HG02840 (cell line): ENCODE data around the gene GFPT1.

Source experiments
- ATAC-seq: cut with Tn5 transposase; IDR thresholded peaks from one replicate; pipeline ENCODE4 v1.9.1; 2021; ENCODE audit warnings: mild to moderate bottlenecking, moderate library complexity, moderate number of reproducible peaks; ENCODE audit not compliant: unreplicated experiment, low FRiP score

Gene GFPT1

GRCh38 chr2:69330781-69331180, 56.2 kb downstream of the GFPT1 start:
- no peak for ATAC-seq

- ATAC-seq = no peak
These were observed 64.4 kb downstream of the GFPT1 start for GRCh38 chr2:69322631-69323030.

- ATAC-seq = no peak
These were observed 70.5 kb downstream of the GFPT1 start for GRCh38 chr2:69316550-69316949.

GRCh38 chr2:69315160-69315761, 71.8 kb downstream of the GFPT1 start:
- no peak for ATAC-seq

GRCh38 chr2:69311024-69311416, 76.0 kb downstream of the GFPT1 start:
- ATAC-seq = no peak

DNA sequence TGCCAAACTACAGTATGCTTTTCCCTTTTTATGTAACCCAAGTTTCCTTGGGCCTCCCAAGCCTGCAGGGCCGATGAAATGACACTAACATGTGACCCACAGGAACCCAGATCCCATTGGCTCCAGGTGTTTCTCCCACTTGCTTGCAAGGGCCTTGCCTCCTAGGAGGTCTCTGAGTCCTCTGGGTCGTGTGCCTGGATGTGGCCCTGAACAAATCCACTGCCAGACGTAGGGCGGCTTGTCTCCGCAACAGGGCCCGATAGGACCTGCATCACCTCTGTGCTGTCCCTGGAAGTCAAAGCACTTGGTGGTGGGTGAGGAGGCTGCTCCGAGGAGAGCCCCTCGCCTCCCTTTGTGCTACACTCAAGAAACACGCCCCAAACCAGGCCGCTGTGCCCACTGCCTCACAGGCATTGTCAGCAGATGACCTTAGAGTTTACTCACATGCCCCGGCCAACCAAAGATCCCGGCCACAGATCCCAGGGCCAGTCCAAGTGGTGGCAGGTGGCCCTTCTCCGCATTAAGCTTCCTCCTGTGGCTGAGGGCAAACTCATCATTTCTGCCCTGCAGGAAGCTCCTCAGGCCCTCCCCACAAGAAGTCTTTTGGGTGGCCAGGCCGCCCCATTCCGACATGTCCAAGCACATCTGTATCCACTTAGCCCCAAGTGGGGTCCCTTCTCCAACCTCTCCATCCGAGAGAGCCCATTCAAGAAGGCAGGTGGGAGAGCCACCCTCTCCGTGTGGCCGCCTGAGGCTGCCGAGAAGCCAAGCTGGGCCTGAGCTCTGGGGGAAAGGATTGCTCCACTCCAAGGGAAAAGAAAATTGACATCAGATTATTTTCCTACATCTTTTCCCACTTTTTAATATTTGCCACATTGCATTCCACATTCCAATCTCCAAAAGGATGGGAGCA, 76.7 kb downstream of the GFPT1 start:
- no peak for ATAC-seq

DNA sequence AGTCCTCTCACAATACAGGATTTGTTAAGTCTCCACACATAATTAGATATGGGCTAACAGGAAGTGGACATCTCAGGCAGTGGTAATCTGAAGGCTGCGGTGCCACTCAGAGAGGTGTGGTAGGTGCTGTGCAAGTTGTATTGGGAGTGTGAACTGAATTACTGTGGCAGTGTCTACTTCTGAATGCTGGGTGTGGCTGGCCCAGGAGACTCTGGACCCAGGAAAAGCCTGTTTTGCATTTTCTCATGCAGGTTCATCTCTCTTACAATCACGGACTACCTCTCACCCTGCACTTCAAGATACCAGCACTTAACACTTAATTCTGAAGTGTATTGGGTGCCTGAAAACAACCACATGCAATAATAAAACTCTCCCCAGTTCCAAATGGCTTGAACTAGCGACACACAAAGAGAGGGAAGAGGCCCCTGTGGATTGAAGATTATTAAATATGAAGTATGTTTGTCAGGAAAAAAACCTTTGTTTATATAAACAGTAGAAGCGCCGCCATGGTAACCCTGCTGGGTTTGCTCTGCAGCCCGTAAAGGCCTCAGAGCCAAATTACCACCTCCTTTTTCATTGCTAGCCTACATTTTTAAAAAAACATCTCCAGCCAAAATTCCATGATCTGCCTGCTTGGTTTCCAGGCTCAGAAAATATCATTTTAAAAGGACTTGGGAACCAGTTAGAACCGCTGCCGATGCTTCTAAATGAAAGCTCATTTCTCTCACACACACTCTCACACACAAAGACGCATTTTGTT, 77.5 kb downstream of the GFPT1 start:
- no peak for ATAC-seq

- no peak for ATAC-seq
These were observed 78.7 kb downstream of the GFPT1 start for GRCh38 chr2:69308338-69308737.

- ATAC-seq = peak; percentile 81
These were observed 79.4 kb downstream of the GFPT1 start for GRCh38 chr2:69307579-69308064.

DNA sequence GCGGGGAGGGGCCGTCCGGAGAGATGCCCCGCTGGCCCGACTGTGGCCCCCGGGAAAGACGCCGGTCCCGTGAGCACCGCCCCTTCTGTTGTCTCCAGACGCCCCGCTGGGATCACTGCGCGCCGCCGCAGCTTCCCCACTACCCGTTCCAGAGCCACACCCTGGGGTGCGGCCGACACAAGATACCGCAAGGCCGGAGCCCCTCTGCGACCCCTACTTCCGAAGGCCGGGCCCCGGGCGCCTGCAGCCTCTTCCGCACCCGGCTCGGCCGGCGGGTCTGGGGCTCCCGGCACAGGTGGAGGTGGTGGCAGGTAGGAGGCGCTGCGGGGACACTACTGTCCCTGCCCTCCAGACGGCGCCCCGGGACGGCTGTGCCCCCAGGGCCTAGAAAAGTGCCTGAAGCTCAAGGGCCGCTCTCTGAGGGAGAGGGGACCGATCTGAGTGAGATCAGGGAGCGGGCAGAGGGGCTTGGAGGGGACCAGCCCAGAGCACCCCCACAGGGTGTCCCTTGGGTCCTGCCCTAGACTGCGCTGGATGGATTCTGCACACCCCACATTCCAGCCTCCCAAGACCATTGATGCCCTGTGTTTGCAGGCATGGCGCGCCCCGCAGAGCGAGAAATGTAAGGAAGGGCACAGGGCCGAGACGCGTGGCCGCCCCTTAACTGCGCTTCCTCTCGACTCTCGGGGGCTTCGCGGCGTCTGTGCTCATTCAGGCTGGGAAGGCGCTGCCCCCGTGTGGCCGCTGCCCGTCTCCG, 80.0 kb downstream of the GFPT1 start:
- ATAC-seq = peak; percentile 38

- ATAC-seq = no peak
These were observed 80.6 kb downstream of the GFPT1 start for GRCh38 chr2:69306393-69306821.

GRCh38 chr2:69305712-69306392, 81.2 kb downstream of the GFPT1 start:
- ATAC-seq = no peak

GRCh38 chr2:69305166-69305565, 81.9 kb downstream of the GFPT1 start:
- ATAC-seq = no peak

DNA sequence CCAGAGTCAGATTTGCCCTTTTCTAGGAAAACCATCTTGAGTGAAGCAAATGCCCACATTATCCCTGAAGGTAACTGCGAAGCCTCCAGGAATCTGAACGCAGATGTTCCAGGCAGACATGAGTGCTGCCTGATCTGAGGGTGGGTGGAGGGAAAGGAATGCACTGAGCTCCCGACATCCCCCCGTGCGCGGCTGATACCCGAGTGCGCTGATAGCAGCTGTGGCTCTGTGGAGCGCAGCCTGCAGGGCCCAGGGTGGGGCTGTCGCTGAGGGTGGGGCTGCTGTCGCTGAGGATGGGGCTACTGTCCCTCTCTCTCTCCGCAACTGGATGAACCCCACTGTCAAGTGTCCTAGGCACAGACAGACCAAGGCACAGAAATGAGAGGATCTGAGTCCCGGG, 82.4 kb downstream of the GFPT1 start:
- ATAC-seq = no peak

DNA sequence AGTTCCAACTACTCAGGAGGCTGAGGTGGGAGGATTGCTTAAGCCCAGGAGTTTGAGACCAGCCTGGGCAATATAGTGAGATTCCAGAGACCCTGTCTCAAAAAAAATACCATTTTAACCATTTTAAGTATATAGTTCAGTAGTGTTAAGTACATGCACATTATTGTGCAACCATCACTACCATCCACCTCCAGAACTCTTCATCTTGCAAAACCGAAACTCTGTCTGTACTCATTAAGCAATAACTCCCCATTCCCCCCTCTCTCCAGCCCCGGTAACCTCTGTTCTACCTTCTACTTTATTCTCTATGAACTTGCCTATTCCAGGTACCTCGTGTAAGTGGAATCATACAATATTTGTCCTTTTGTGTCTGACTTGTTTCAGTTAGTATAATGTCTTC, 86.4 kb downstream of the GFPT1 start:
- no peak for ATAC-seq

- ATAC-seq = no peak
These were observed 87.1 kb downstream of the GFPT1 start for GRCh38 chr2:69299772-69300516.

GRCh38 chr2:69298862-69299261, 88.2 kb downstream of the GFPT1 start:
- ATAC-seq = no peak

DNA sequence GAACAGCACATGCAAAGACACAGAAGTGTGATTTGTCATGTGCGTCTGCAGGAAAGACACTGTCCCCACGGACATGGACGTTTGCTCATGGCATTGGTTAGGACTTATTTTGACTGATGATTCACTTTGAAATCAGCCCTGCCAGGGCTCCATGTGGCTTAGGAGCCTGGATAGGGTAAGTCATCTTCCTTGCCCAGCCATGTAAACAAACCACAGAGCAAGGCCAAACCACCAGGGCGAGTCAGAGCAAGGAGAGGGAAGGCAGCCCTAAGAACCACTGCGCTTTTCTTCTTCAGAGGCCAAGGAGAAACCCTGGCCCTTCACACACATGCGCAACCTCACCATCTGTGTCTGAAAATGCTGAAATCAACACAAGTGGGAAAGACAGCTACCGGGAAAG, 88.8 kb downstream of the GFPT1 start:
- ATAC-seq = no peak

DNA sequence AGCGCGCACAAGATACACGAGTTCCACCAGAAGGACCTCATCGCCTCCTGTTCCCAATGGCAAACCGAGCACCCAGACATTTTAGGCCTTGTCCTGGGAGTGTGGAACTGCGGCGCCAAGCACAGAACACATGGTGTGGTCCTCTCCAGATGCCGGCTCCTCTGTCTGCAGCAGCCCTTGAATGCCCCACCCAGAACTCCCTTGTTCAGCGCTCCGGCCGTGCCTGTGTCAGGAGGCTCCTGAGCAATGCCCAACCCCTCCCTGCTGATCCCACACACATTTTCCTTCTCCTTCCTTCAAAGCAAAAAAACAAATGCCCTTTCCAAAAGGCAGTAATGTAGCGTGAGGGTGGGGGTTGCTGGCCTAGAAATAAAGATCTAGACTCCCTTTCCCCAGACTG, 89.8 kb downstream of the GFPT1 start:
- no peak for ATAC-seq
